CD4-positive, alpha-beta T cell treated with Interleukin-17A for 1 hour (primary cell): Measurements from ENCODE around the gene GGCX.

ENCODE experiments used
- DNase-seq: peaks from one replicate; pipeline ENCODE4 v3.0.0-alpha.2; 2020

Gene GGCX

DNA sequence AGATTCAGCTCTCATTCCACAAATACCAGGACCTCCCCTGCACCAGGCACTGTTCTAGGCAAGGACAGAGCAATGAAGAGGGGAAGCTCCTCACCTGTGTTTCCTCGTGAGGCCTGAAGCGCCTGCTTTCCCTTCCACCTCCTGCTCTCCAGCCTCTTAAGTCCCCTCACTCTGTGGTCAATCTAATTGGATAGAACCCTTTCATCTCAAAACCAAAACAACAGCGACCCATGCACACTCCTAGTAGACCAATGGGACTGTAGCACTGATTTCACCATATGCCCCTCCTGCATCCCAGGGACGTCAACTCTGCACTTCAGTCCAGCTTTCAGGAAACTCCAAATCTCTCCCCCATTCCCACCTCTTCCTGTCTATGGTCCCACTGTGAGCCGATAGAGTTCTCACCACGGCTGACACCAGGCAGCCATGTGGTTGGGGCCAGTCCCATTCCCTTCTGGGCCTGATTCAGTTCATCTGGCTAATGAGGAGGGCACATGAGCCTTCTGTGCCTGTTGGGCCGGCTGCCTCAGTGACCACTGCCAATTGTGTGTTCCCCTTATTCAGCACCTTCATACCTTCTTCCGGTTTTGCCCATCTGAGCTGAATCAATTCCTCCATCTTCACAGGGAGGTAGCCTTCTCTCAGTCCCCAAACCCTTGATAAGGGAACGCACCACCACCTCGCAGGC lies 55.6 kb downstream of the GGCX start:
- DNase-seq, result no peak

DNA sequence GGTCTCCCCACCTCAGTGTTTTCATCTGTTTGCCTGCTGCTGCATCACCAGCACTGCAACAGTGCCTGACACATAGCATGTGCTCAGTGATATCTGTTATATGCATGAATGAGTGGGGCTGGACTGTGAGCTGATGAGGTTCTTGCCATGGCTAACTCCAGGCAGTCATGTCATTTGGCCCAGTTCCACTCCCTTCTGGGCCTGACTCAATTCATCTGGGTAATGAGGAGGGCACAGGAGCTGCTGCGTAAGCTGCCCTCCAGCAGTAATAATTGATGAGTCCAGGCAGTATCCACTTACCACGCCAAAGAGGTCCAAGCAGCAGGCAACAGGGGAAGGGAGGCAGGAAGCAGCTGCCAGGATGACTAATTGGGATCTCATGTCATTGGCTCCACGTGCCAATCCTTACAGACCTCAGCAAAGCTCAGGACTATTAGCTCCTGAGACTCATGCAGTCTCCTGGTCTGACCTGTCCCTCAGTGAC lies 56.5 kb downstream of the GGCX start:
- no peak for DNase-seq

DNA sequence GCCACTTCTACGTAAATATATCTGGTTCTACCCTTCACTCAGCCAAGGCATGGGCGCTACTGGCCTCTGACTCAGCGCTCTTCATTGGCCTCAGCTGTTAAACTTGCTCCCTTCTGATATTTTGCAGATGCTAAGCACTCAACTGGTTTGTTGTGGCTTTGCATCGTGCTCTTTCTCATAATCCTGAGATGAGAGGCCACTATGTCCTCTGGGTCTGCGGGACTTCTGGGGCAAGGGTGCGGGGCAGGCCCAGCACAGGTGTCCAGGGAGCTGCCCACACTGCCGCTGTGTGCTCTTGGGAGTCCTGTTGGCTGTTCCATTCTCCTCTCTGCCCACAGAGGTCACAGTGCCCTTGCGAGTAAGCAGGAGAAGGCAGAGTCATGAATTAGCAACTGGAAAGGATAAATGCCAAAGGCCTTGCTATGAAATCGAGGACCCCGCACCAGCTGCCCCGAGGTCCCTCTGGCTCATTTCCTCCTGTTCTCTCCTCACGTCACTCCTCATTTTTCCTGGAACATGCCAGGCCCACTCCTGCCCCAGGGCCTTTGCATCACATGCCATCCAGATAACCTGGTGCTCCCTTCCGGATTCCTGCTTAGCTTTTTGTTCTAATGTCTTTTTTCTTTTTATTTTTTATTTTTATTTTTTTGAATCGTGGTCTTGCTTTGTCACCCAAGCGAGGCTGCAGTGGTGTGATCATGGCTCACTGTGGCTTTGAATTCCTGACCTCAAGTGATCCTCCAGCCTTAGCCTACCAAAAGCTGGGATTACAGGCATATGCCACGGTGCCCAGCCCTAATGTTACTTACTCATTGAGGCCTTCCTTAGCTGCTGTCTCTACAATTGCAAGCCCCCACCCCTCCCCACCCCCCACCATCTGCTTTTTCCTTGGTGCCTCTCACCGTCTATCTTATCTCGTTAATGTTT lies 57.2 kb downstream of the GGCX start:
- DNase-seq, result no peak

DNA sequence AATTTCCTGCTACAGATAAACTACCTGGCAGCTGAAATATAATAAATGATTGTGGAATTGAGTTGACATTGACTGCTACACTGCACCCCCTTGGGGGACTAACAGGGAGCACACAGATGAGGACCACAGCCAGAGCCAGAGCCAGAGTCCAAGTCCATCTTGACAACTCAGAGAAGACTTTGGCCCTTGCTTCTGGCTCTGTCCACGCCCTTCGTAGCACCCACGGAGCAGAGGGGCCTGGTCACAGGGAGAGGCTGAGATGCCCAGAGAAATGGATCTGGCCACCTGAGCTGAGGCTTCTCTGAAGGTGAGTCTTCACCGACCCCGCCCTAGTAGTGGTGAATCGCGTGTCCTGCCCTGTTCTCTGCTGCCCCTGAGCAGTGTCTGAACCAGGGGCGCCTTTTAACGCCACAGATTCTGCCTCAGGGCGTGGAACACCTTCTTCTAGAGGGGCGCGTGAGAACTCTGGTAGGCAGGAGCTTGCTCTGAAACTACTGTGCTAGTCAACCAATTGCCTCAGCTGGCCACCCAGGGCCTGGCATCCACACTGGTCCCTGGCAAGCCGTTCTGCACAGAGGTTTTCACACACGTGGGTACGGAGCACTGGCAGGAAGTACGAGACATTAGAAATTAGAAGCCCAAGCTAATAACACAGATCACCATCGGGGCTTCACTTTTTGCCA lies 58.0 kb downstream of the GGCX start:
- no peak for DNase-seq

DNA sequence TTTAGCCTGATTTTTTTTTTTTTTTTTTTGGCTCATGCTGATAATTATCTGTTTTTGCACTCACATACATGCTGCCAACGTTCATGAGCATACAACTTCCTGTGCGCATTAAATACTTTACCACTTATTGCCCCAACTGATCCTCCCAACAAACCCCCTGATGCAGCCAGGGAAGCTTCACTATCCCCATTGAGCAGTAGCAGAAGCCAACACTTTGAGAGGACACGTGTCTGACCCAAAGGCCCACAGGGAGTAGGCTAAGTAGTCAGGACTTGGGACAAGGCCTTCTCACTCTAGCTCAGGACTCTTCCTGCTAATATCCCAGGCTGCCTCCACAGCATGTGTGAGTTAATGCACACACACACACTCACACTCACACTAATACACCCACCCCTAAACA lies 58.6 kb downstream of the GGCX start:
- DNase-seq, result no peak

DNA sequence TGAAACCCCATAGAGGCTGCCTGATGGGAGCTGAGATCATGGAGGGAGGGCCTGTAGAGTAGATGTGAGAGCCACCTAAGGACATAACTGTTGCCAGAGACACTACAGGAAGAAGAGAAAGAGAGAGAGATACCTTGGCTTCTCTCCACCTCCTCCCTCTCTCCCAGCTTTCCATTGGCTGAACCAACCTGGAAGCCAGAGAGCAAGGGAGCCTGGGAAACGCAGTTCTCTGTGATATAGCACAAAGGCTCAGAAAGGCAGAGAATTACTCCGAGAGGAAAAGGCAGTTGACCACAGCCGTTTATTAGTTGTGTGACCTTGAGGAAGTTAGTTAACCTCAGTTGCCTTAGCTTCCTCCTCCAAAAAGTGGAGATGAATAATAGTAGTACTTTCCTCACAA lies 60.0 kb downstream of the GGCX start:
- no peak for DNase-seq

DNA sequence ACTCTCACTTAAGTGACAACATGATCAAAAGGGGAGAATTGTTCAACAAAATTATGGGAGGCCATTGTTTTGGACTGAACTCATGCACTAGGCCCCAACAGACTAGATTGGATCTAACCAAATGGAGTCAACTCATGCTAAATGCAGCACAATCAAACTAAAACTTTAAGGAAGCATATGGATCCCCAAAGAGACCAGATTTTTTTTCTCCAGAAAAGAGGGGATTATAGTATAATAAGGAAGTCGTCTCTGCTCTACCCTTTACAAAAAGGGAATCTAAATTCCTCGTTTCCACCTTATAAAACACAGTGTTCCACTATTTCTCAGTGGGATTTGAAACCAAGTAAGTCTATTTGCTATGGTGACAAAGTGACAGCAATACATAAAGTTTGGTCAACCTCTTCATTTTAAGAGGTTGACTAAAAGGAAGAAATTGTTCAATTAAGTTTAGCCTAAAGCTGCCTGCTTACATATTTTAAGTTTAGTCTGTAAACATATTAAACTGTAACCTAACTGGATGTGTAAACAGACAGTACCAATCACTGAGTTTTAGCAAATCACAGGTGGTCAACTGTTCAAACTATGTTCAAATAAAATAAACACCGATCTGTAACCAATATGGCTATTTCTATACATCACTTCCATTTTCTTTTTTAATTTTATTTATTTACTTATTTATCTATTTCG lies 63.2 kb downstream of the GGCX start:
- DNase-seq, result no peak

DNA sequence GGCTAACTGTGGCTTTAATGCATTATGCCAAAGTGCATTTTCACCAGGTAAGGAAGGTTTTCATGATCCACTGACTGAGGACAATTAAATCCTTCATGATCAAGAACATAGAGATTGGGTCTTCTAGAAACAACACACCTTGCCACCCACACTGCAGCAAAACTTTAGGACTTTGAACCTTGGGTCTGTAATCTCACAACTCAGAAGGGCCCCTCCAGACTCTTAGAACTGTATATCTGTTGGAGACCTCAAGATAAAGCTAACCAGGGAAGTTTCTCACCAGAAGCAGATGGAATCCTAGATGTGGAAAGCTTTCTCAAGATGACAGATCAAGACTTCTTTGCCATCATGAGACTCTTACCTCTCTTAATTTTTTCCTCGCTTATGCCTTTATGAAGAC lies 64.9 kb downstream of the GGCX start:
- DNase-seq, result no peak
